IPS-11a (cell line): ENCODE data around the gene MGRN1.
A peak's percentile ranks its signal among the peaks of the same experiment; 100 is the strongest.
"Not testable (repeated sequence)": the region's sequence is repeated elsewhere in the genome, so short reads cannot be mapped to it uniquely, and the experiment has no call there.

Experiments used
- H3K4me3 ChIP-seq: one replicate; pipeline ENCODE4 v1.5.1; 2013; ENCODE audit warnings: low read depth, low read length, control low read depth

MGRN1 gene

DNA sequence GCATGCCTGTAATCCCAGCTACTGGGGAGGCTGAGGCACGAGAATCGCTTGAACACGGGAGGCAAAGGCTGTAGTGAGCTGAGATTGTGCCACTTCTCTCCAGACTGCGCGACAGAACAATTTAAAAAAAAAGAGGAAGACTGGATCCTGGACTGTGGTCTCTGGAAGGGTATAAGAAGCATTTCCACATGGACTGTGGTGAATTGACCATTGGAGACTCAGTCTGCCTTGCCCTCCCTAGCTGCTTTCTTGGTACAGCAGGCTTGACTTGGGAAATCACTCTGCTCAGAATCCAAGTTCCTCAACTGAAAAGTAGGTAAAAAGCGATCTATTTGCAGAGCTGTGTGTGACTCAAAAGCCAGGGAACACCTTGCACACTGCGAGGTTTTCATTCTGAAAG lies 1.0 kb upstream of the MGRN1 start:
- H3K4me3 ChIP-seq, result no peak overlapping the region

- peak overlapping the region; percentile 82 for H3K4me3 ChIP-seq
These were observed 367 bp downstream of the MGRN1 start for GRCh38 chr16:4624827-4625559.

DNA sequence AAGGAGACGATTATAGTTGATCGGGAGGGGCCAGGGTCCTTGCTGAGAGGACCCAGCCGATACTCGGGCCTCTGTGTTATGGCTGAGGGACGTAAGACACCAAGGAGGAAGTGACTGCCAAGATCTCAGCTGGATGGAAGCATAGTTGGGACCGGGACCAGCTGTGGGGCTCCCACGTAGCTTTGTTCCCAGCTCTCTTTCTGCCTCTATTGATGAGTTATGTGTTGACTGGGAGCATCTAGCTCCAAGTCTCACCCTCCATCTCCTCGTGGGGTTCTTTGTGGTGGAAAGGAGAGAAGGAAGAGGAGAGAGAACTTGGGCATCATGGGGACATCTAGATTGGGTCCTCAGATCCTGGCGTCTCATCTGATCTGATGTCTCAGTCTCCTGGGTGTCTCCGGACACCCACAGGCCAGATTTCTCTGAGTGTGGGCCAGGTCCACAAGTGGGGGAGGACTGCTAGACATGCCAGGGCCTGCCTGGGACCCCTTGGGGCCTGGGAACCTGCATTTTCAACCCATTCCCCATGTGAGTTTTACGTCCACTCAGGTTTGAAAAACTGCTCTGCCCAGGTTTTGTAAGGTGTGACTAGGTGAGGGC lies 1.0 kb downstream of the MGRN1 start:
- peak overlapping the region; percentile 82 for H3K4me3 ChIP-seq

DNA sequence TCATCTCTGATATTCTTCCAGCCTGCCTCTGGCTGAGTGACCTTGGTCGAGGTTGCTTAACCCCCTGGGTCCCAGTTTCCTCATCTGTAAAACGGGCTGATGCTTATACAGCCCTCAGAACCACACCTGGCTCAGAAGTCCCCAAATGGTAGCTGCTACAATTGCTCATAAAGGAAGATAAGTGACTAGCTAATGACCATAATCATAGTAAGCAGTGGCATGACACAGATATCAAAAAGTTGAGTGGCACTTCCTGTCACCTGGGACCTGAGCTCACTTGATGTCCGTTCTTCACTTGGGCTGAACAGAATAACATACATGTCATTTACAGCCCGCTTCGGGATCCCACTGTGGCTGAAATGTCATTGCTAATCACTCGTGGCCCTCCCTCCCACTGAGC lies 1.8 kb downstream of the MGRN1 start:
- no peak overlapping the region for H3K4me3 ChIP-seq

DNA sequence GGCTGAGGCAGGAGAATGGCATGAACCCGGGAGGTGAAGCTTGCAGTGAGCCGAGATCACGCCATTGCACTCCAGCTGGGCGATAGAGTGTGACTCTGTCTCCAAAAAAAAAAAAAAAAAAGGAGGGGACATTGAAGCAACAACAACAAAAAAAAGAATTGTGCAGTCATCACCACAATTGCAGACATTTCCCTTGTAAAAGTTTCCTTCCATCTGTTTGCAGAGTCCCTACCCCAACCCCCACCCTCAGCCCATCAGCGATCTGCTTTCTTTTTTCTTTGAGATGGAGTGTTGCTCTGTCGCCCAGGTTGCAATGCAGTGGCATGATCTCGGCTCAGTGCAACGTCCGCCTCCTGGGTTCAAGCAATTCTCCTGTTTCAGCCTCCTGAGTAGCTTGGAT lies 3.7 kb downstream of the MGRN1 start:
- no peak overlapping the region for H3K4me3 ChIP-seq

GRCh38 chr16:4631444-4631843 lies 6.8 kb downstream of the MGRN1 start:
- H3K4me3 ChIP-seq, result no peak overlapping the region

- H3K4me3 ChIP-seq, result no peak overlapping the region
These were observed 9.4 kb downstream of the MGRN1 start for GRCh38 chr16:4633910-4634635.

DNA sequence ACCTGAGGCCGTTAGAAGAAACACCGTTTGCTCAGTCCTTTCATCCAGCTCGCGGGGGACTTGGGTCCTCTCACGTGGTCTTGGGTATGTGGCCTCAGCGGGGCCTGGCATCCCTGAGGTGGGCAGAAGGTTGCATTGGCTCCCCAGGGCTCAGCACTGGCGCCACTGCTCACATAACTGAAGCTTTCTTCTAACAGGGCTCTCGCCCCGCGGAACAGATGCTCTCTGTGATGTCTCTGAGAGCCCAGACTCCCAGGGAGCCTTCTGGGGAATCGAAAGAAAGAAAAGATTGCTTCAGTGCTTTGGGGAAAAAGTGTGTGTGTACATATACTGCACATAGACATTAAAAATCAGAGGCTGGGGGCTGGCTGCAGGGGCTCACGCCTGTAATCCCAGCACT lies 10.1 kb downstream of the MGRN1 start:
- H3K4me3 ChIP-seq, result no peak overlapping the region

DNA sequence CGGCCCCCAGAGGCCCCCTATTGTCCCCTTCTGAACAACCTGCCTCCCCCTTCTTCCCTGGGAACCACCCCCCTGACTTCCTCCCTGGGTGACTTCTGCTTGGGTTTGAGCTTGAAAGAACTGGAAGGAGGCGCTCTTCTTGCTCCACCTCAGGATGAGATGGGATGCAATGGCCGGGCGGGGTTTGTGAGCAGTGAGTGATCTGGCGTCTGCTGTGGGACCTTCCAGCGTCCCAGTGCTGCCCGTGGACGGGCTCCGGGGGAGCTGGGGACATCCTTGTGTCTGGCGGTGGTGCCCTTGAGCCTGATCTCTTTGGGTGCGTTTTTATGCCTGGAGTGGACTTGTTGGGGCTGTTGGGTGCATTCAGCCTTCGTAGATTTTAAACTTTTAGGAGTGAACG lies 11.6 kb downstream of the MGRN1 start:
- no peak overlapping the region for H3K4me3 ChIP-seq

GRCh38 chr16:4637501-4638166 lies 13.0 kb downstream of the MGRN1 start:
- no peak overlapping the region for H3K4me3 ChIP-seq

DNA sequence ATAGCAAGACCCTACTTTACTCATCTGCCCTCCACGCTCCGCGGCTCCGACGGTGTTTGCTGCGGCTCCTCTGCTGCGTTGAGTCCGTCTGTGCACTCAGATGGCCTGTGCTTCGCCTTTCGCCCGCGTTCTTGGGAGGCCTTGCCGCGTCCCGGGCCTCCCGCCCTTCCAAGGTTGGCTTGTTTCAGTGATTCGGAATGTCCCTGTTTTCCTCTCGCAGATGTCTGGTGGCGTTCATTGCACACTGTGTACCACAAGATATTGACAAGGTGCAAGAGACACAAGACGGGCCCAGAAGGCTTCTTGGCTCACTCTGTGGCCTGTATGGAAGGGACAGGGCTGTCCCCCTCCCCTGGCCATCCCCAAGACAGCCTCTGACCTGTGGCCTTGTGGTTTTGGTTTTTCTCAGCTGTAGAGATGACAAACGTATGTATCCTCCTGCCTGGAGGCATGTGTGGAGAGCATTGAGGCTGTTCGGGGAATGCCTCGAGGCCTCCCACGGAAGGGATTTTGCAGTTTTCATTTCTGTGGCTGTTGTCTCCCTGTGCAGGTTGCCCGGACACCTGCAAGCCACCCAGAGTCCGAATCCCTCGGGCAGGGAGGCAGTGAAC lies 15.4 kb downstream of the MGRN1 start:
- no peak overlapping the region for H3K4me3 ChIP-seq

DNA sequence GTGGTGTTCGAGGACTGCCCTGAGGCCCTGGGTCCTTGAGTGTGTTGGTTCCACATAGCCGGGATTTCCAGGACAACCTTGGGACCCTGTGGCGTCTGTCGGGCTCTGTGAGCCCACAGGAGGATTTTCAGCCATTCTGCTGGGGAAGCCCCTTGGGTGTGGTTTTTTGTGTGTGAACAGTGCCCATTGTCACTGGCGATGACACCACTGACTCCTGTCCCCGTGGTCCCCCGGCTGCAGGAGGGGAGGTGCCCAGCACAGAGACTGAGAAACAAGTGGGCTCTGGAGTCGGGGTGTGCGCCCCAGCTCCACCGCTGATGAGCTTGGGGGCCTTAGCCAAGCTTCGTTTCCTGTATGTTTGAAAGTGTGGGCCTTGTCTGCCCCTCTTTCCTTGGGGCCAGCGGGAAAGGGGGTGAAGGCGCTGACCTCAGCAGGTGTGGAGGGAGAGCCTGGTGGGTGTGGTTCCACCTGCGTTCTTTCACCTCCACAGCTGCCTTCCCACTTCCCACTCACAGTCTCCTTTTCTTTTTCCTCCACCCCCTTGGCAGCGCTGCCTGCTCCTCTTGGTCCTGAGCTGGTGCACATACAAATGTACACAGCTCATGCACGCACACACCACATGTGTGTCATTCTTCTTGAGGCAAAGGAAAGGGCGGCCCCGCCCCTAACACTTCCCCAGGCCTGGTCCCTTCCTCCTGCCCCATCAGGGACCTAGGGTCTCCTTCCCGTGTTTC lies 16.1 kb downstream of the MGRN1 start:
- no peak overlapping the region for H3K4me3 ChIP-seq

DNA sequence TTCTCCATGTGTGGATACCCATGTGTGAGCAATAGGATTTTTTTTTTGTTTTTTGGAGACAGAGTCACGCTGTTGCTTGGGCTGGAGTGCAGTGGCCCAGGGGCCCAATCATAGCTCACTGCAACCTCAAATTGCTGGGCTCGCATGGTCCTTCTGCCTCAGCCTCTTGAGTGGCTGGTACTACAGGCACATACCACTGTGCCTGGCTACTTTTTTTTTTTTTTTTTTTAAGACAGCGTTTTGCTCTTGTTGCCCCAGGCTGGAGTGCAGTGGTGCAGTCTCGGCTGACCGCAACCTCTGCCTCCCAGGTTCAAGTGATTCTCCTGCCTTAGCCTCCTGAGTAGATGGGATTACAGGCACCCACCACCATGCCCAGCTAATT lies 16.7 kb downstream of the MGRN1 start:
- H3K4me3 ChIP-seq, result no peak overlapping the region

DNA sequence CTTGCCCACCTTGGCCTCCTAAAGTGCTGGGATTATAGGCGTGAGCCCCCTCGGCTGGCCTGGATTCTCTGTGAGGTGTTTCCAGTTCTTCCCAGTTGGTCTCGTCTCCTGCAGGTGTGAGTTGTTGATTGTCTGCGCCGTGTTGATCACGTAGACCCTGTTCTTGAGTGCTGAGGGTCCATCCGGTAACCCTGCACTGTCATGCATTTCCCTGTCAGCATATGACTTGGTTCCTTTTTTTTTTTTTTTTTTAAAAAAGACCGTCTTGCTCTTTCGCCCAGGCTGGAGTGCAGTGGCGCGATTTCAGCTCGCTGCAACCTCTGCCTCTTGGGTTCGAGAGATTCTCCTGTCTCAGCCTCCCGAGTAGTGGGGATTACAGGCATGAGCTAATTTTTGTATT lies 17.3 kb downstream of the MGRN1 start:
- no peak overlapping the region for H3K4me3 ChIP-seq

DNA sequence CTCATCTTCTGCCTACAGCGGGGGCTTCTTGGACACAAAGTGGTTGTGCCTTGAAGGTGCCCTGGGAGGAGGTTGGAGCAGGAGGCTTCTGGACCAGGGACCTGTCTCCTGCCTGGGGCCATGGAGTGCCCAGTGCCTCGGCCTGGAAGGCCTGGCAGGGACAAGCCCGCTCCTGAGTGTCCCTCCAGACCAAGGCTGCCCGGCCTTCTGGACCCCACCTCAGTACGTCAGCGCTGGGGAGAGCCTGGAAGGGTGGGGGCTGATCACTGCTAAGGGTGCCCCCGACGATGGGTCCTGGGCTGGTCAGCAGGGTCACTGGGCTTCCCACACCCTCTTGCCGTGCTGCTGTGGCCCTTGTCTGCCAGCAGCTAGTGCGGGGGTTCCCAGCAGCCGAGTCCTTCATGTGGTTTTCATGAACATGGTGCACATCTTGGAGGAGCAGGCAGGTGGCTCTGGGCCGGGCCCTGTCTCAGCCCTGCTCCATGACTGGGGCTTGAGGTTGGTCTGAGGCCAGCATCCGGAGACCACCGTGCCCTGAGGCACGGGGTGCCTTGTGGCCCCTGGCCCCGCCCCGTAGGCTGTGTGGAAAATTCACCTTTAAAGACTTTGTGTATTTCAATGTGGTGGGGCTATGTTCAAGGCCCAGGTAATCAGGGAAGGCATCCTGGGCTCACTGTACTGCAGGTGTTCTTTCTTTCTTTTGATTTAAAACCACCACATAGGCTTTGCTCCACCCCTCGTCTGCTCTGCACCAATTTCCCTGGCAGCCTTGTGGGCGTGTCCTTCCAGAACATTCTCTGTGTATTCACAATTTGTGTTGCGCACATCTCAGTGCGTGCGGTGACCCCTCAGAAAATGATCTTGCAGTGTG lies 22.4 kb downstream of the MGRN1 start:
- no peak overlapping the region for H3K4me3 ChIP-seq

DNA sequence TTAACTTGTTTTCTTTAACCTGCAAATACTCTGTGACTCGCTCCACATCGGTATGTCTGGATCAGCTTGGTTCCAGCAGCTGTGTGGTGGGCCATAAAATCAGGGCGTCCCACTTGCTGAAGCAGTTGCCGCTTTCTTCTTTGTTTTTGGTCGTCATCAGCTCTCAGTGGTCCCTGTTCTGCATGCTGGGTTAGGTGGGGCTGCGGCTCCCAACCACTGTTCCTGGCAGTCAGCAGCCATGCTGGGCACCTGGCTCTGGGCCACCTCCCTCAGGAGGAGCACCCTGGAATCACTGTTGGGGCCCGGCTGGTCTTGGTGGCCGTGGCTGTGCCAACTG lies 23.0 kb downstream of the MGRN1 start:
- no peak overlapping the region for H3K4me3 ChIP-seq

- no peak overlapping the region for H3K4me3 ChIP-seq
These were observed 24.3 kb downstream of the MGRN1 start for GRCh38 chr16:4648917-4649316.

DNA sequence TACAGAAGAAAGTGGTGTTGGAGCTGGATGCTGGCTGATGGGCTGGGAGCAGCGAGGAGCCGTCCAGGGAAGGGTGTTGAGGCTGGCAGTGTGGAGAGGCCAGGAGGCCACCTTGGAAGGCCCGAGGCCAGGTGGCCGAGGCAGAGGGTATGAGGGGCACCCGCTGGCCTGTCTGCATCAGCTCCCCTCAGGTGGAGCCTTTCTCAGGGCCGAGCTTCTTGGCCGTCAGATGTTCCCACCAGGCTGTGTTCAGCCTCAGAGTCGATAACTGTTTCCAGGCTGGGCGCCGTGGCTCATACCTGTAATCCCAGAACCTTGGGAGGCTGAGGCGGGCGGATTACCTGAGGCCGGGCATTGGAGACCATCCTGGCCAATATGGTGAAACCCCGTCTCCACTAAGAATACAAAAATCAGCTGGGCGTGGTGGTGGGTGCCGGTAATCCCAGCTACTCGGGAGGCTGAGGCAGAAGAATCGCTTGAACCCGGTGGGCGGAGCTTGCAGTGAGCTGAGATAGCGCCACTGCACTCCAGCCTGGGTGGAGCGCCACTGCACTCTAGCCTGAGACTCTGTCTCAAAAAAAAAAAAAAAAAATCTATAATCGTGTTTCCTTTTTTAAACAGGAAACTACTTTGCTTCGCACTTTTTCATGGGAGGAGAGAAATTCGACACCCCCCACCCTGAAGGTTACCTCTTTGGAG lies 25.3 kb downstream of the MGRN1 start:
- H3K4me3 ChIP-seq, result no peak overlapping the region

- H3K4me3 ChIP-seq, result not testable (repeated sequence)
These were observed 25.9 kb downstream of the MGRN1 start for GRCh38 chr16:4650443-4651074.
